HG03135 (cell line): Measurements from ENCODE around the gene SLC38A10.
"Not testable (repeated sequence)": the region's sequence is repeated elsewhere in the genome, so short reads cannot be mapped to it uniquely, and the experiment has no call there.

ENCODE experiments used
- ATAC-seq: cut with Tn5 transposase; IDR thresholded peaks from one replicate; pipeline ENCODE4 v1.9.1; 2021; ENCODE audit warnings: mild to moderate bottlenecking, moderate library complexity; ENCODE audit not compliant: unreplicated experiment

Gene SLC38A10

GRCh38 chr17:81313776-81314397 lies 18.8 kb upstream of the SLC38A10 start:
- ATAC-seq = no peak

DNA sequence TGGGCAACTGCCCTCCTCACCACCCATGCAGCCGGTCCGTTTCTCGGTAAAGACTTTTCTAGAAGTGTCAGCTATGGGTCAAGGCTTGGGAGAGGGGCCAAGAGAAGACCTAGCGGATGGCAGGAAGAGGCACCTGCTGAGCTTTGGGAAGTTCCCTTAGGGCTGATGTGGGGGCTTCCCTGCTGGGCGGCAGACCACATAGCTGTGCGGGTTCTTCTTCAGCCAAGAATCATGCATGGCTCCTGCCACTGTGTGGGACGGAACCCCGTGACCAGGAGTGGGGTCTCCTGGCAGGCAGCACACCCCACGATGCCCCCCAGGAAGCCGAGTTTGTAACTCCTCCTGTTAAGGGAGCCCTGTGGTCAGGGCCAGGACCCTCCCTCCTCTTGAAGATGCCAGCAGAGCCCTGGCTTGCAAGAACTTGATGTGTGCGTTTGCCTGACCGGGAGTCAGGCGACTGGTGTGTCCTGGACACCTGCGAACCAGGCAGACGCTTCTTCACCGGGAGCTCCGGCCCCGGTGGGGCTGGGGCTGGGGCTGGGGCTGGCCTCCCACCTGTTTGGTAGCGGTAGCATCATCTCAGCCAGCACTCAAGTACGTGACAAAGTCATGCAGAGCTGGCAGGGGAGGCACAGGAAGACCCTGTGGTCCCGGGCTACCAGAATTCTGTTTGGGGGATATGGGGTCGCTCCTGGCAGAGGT lies 17.7 kb upstream of the SLC38A10 start:
- no peak for ATAC-seq

GRCh38 chr17:81311946-81312345 lies 16.8 kb upstream of the SLC38A10 start:
- no peak for ATAC-seq

DNA sequence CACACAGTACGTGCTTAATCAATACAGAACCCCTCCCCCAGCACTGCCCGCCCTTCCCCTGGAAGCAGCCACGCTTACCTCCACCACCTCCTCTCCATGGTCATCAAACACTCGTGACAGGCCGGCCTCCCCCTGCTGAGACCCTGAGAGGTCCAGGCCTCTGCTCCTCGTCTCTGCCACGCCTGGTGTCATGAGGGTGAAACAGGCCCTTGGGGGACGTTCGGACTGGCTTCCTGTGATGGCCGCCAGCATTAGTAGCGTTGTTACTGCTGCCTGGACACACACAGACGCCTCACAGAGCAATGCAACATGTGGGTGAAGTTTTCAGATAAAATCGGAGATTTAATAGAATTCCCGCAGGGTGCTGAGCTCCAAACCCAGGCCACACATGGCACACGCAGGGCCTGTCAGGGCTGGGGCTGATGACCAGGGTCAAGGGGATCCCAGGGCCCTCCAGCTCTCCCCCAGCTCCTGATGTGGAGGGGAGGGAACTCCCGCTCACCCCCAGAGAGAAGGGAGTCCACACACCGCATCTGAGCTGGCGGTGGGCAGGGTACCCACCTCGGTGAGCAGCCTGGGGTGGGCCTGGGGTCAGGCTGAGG lies 15.9 kb upstream of the SLC38A10 start:
- ATAC-seq = no peak

GRCh38 chr17:81309859-81310839 lies 15.0 kb upstream of the SLC38A10 start:
- no peak for ATAC-seq

GRCh38 chr17:81309140-81309858 lies 14.2 kb upstream of the SLC38A10 start:
- ATAC-seq = no peak

- ATAC-seq = not testable (repeated sequence)
Measured at GRCh38 chr17:81308784-81309139, 13.7 kb upstream of the SLC38A10 start.

DNA sequence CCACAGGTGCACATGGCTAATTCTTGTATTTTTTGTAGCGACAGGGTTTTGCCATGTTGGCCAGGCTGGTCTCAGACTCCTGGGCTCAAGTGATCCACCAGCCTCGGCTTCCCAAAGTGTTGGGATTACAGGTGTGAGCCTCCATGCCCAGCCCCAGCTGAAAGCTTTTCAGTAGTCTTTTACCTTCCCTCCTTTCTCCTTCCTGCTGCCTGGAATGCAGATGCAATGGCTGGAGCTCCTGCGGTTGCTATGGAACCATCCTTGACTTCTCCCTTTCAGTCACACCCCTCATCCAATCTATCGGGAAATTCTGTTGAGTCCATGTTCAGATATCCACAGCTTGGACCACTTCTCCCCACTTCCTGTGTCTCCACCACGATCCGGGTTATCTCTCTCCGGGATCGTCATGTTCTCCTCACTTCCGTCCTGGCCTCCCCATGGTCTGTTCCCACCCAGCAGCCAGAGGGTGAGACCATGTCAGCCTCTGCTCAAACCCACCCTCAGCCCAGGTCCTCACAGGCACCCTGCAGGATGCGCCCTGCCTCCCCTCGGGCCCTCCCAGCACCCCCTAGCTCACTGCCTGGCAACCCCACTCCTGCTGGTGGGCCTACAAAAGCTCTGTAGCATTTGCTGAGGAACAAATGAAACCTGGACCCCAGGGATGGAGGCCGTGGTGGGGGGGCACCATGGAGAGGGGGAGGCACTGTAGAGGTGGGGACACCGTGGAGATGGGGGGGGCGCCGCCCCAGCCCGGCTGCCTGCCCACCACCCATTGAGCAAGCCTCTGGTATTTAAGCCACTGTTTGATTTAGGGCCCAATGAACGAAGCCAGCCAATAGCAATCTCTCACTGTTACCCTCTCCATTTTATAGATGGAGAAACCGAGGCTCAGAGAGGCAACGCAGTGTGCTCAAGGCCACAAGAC lies 12.8 kb upstream of the SLC38A10 start:
- no peak for ATAC-seq

GRCh38 chr17:81306898-81307510 lies 11.9 kb upstream of the SLC38A10 start:
- ATAC-seq = no peak

GRCh38 chr17:81306491-81306890 lies 11.4 kb upstream of the SLC38A10 start:
- ATAC-seq = no peak

DNA sequence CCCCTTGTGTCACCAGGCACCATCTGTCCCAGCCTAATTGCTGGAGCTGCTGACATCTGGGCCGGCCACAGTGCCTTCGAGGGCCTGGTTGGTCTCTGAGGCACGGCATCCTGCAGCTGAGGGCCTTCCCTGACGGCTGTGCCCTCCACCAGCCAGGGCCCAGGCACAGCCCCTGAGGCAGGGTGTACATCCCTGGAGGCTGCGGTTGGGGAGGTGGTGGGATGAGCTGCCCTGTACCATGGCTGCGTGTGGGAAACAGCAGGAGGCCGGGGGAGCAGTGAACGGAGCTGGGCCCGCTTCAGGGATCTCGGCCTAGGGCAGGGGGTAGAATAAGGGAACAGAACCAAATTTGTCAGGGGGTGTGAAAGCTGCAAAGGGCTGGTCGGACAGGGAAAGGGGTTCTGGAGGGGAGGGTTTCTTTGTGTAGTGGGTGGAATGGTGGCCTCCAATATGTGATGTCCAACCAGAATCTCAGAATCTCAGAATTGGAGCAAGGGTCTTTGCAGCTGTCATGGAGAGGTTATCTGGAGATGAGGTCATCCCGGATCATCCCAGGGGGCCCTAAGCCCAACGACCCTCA lies 10.0 kb upstream of the SLC38A10 start:
- no peak for ATAC-seq

- ATAC-seq = no peak
Measured at GRCh38 chr17:81304196-81305015, 9.3 kb upstream of the SLC38A10 start.

DNA sequence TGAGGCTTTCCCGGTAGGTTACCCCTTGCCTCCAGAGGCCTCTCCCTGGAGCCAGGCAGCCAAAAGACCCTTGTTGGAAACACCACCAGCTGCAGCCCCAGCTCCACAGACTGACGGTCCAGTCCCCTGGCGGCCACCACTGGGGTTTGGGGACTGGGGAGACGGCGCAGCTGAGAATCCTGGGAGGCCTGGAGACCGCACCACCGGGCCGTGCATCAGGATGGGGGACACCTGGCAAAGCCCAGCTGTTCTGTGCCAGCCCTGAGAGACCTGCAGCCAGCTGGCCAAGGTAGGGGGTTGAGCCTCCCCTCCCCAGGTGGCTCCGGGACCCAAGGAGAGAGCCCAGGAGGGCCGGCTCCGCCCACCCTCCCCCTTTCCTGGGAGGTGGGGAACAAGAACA lies 8.3 kb upstream of the SLC38A10 start:
- ATAC-seq = no peak

DNA sequence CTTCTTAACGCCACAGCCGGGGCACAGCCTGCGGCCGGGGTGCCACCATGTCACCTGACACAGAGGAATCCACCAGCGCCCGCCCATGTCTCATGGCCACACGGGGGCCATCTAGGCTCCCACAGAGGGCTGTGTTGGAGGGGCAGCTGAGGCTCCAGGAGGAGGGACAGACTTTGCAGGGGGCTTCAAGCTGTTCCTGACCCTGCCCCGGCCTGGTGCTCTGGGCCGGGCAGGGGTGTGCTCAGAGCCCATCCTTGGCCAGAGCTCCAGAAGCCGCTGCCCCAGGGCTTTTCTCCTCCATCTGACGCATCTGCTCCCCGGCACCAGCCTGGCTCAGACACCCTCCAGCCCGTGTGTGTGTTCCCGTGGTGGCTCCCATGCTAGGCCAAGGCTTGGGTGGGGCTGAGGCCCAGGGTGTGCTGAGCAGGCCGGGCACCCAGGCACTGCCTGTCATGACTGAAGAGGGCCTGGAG lies 7.8 kb upstream of the SLC38A10 start:
- ATAC-seq = no peak

DNA sequence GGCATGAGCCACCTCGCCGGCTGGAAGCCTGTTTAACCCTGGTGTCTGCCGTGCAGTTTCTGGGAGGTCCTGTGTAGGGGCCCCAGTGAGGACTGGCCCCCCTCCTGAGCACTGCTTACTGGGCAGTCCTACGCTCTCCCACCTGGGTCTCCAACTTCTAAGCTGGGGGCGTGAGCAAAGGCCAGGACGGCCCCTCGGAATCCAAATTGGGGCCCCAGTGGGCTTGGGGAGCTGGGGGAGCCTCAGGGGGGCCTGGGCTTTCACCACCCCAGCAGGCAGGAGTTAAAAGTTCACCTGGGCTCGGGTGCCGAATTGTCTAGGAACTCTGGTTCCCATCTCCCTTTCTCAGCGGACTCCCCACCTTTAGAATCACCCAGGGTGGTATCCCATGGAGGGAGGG lies 7.2 kb upstream of the SLC38A10 start:
- no peak for ATAC-seq

- ATAC-seq = no peak
Measured at GRCh38 chr17:81301195-81302144, 6.4 kb upstream of the SLC38A10 start.
